ENCODE data around the gene TMX4. TPM values are rescaled to one million over a fixed set of nuclear protein-coding genes. Genes with fewer than 3 reads are reported as not detected.
"Not testable (repeated sequence)": the region's sequence is repeated elsewhere in the genome, so short reads cannot be mapped to it uniquely, and the experiment has no call there.

TMX4 gene
- total RNA-seq, 1 experiment from 2014 or later, result 29.8 TPM

DNA sequence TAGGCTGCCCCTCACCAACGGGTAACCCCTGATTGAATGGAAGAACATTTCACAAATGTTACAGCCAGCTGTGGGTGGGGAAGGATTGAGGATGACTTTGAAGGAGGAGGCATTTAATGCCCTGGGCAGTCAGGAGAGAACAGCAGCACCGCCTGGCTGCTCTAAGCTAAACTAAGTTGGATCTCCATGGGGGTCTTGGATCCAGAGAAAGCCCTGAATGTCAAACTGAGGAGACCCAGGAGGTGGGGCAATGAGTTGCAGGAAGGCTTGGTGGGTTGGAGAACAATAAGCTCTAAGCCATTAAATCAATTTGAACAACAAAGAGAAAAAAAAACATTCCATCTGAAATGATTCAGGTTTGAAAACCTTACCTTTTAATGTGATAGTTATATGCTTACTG, 35.4 kb downstream of the TMX4 start:
- DNase-seq (ENCODE audit: low read depth, low spot score), result no peak
- in situ Hi-C loops (cut with HindIII; ENCODE audit: low pct_unique_long_range_greater_than_20kb, low sequenced_read_pairs), result no loop called here

- in situ Hi-C loops (cut with HindIII; ENCODE audit: low pct_unique_long_range_greater_than_20kb, low sequenced_read_pairs), result no loop called here
- no peak for DNase-seq (ENCODE audit: low read depth, low spot score)
Observed at GRCh38 chr20:7981374-7981773, 38.2 kb downstream of the TMX4 start.

- in situ Hi-C loops (cut with HindIII; ENCODE audit: low pct_unique_long_range_greater_than_20kb, low sequenced_read_pairs), result no loop called here
Observed at GRCh38 chr20:7980332-7981046, 39.1 kb downstream of the TMX4 start.

DNA sequence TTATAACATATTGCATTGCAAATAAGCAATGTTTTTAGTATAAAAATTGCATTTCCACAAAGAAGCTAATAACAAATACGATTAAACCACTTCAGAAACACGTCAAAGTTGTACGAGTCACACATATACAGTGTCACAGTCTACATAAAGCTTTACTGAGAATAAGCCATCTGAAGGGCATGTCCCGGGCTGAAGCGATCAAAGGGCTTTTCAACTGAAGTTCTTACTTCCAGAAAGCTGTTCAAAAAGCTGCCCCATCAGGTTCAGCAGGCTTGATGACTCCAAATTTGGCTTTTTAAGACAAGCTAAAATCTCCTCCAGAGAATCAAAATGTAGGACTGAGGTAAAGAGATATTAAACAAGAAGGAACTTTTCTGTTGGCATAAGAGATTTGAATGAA, 41.9 kb downstream of the TMX4 start:
- in situ Hi-C loops (cut with HindIII; ENCODE audit: low pct_unique_long_range_greater_than_20kb, low sequenced_read_pairs), result no loop called here
- no peak for DNase-seq (ENCODE audit: low read depth, low spot score)

More at GRCh38 chr20:7980332-7981046, 39.1 kb downstream of the TMX4 start:
- peak; percentile 87 for DNase-seq (ENCODE audit: low read depth, low spot score)

GRCh38 chr20:7975851-7976414, 43.6 kb downstream of the TMX4 start:
- in situ Hi-C loops (cut with HindIII; ENCODE audit: low pct_unique_long_range_greater_than_20kb, low sequenced_read_pairs), result no loop called here
- no peak for DNase-seq (ENCODE audit: low read depth, low spot score)

- no peak for DNase-seq (ENCODE audit: low read depth, low spot score)
- in situ Hi-C loops (cut with HindIII; ENCODE audit: low pct_unique_long_range_greater_than_20kb, low sequenced_read_pairs), result no loop called here
Observed at GRCh38 chr20:7974785-7975435, 44.7 kb downstream of the TMX4 start.

DNA sequence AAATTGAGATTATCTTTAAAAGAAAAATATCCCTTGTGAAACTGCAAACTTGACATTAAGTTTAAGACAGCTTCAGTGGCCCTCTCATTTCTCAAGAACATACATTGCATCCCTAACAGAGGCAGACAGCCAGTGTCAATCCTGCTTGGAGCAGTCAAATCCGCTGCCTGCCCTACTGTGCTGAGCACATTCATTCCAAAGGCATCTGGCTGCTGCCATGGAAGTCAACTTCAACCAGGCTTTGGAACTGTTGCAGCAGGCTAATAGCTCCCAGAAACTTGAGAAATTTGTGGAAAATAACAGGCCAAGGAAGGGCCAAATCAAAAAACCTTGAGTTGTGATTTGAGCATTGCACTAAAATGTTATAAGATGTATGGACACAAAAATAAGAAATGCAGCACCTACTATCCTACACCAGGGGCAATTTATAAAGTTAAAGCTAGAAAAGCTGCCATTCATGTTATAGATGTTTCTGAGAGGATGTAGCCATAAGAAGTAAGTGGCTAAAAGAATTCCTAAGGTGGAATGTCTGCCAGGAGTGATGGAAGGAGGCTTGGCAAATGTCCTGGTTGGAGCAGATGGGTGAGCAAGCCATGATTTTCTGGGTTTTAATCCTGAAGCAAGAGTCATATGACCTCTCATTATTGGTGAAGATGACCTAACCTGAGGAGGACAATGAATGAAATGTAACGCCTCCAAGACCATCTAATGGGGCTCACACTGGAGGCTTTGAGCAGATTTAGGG, 47.9 kb downstream of the TMX4 start:
- in situ Hi-C loops (cut with HindIII; ENCODE audit: low pct_unique_long_range_greater_than_20kb, low sequenced_read_pairs), result no loop called here
- no peak for DNase-seq (ENCODE audit: low read depth, low spot score)

GRCh38 chr20:7967199-7967844, 52.2 kb downstream of the TMX4 start:
- no peak for DNase-seq (ENCODE audit: low read depth, low spot score)
- in situ Hi-C loops (cut with HindIII; ENCODE audit: low pct_unique_long_range_greater_than_20kb, low sequenced_read_pairs), result no loop called here

GRCh38 chr20:7966176-7966575, 53.4 kb downstream of the TMX4 start:
- in situ Hi-C loops (cut with HindIII; ENCODE audit: low pct_unique_long_range_greater_than_20kb, low sequenced_read_pairs), result no loop called here
- no peak for DNase-seq (ENCODE audit: low read depth, low spot score)

GRCh38 chr20:7959484-7959883, 60.1 kb downstream of the TMX4 start:
- in situ Hi-C loops (cut with HindIII; ENCODE audit: low pct_unique_long_range_greater_than_20kb, low sequenced_read_pairs), result no loop called here

GRCh38 chr20:7956561-7956960, 63.0 kb downstream of the TMX4 start:
- in situ Hi-C loops (cut with HindIII; ENCODE audit: low pct_unique_long_range_greater_than_20kb, low sequenced_read_pairs); DNase-seq (ENCODE audit: low read depth, low spot score): not testable (repeated sequence)

More at GRCh38 chr20:7959484-7959883, 60.1 kb downstream of the TMX4 start:
- no peak for DNase-seq (ENCODE audit: low read depth, low spot score)

DNA sequence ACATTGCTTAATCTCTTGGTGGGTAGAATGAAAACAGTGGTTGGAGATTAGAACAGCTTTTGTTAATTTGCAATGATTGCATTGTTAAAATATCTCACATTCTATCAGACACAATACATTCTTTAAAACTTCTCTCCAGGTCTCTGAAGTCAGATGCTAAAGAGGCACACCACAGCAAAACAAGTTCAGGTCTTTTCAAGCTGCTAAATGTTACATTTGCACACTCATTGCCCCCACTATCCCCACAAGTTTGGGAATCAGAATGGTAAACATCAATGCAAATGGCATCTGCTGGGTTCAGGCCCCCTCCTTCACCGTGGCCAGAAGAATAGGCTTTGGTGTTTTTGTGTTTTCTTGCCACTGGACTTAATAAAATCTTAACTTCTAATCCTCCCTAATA, 69.2 kb downstream of the TMX4 start:
- DNase-seq (ENCODE audit: low read depth, low spot score), result no peak
- in situ Hi-C loops (cut with HindIII; ENCODE audit: low pct_unique_long_range_greater_than_20kb, low sequenced_read_pairs), result no loop called here

- in situ Hi-C loops (cut with HindIII; ENCODE audit: low pct_unique_long_range_greater_than_20kb, low sequenced_read_pairs), result no loop called here
- DNase-seq (ENCODE audit: low read depth, low spot score), result no peak
Observed at GRCh38 chr20:7943891-7944290, 75.7 kb downstream of the TMX4 start.

DNA sequence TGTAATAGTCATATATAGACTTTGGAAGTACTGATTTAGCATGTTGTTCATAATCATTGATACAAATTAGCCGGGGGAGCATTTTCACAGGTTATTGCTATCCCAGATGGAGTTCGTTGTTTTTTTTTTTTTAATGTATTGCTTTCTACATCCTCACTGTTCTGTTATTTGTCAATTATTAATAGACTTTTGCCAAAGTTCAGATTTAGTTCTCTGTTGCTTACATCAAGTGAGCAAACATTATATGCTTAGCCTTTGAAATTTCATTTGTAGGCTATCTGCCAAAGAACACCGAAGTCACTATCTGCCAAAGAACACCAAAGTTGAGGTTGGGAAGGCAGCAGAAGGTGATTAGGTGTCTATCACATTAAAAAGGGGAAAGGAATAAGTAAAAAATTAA, 79.2 kb downstream of the TMX4 start, which contains the start of gene HAO1:
HAO1 (minus strand) TSS at position 118 of the 400 bp plus-strand sequence; CDS start at position 82, 36 bp downstream.
- DNase-seq (ENCODE audit: low read depth, low spot score), result no peak
- in situ Hi-C loops (cut with HindIII; ENCODE audit: low pct_unique_long_range_greater_than_20kb, low sequenced_read_pairs), result no loop called here

DNA sequence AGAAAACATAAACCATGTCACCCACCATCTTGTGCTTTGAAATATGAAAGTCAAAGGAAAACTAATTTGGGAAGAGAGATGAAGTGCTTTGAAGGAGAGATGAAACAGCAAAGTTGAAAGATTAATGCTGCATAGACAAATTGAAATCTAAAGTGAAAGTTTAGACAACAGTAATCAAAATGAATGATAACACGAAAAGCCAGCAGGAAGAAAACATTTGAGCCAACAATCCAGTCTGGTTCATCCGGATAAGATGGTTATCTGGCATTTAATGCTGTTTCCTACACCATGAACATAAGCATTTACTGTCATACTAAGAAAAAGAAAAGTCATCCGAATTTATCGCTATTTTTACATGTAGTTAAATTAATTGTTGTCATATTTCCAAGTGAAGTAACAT, 79.9 kb downstream of the TMX4 start:
- in situ Hi-C loops (cut with HindIII; ENCODE audit: low pct_unique_long_range_greater_than_20kb, low sequenced_read_pairs), result no loop called here
- DNase-seq (ENCODE audit: low read depth, low spot score), result no peak

DNA sequence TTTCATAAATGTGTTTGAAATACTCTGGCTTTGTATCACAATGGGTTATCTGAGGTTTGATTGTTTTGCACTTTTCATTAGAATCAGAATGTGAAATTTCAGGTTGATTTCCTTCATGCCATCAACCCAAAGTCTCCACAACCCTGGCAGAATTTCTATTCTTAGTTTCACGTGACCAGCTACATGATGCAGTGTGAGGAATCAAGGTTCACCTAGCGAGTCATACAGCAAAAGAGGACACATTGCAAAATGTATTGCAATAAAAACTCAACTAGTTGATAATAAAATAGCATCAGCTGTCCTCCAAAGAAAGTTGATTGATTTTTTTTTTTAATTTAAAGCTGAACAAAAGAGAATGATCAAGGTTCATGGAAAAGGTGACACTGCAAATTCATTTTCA, 81.5 kb downstream of the TMX4 start:
- DNase-seq (ENCODE audit: low read depth, low spot score), result no peak
- in situ Hi-C loops (cut with HindIII; ENCODE audit: low pct_unique_long_range_greater_than_20kb, low sequenced_read_pairs), result no loop called here

GRCh38 chr20:7937328-7937727, 82.2 kb downstream of the TMX4 start:
- in situ Hi-C loops (cut with HindIII; ENCODE audit: low pct_unique_long_range_greater_than_20kb, low sequenced_read_pairs), result no loop called here
- no peak for DNase-seq (ENCODE audit: low read depth, low spot score)

Measured in SK-MEL-5 (cell line).